ENCODE data around the gene RIN3. TPM values are rescaled to one million over a fixed set of nuclear protein-coding genes. Genes with fewer than 3 reads are reported as not detected.

Gene RIN3
- total and polyA plus RNA-seq, 8 donors = 13.8 to 54.8 (median 18.0) TPM

DNA sequence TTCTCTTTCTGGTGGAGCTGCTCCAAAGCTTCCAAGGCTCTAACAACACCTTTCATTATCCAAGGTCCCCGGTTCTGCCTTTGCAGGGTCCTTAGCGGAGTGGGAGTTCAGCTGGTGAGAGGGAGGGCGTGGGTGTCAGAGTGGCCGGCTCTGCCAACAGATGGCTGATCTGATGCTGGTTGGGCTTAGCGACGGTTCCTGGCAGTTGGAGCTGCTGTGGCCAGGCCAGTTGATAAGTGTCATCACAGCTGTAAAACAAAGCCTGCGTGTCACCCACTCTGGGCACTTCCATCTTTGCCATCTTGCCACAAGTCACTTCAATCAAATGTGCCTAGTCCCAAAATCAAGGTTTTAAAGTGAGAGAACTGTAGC is 36.3 kb downstream of the RIN3 start:
- peak; percentile 54 for ATAC-seq
- peak overlapping the region; percentile 54 to 60 for H3K27ac ChIP-seq
- DNase-seq = peak in 2 of 4 donors; percentile 28 to 48

DNA sequence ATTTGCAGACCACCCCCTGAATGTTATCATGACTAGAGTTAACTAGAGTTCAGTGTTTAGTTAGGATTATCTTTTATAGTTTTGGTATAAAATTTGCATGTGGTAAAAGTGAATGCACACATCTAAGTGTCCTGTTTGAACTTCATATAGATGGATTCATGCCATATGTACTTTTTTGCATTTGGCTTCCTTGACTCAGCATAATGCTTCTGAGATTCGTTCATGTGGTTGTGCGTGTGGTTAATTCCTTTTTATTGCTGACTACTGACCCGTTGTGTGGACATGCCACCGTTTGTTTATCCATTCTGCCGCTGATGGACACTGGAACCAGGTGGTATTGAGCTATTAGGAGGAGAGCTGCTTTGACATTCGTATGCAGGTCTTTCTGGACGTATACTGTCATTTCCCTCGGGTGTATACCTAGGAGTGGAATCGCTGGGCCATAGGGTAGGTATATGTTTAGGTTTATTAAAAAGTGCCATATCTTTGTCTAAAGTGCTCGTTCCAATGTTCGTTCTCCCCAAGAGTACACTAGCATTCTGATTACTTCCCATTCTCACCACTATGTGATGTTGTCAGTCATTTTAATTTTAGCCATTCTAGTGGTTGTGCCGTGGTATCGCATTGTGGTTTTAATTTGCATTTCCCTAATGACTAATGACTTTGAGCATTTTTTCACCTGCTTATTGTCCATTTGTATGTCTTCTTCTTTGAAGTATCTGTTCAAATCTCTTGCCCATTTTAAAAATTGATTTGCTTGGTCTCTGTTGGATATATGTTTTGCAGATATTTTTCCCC is 37.7 kb downstream of the RIN3 start:
- Histone ChIP-seq H3K4me3 (no peak overlapping the region), H3K27me3 (no peaks in the 10 kb centered on the region), H3K36me3 (peaks cover 0 to 7% of the 10 kb centered on the region in 2 donors), H3K27ac (peak overlapping the region in 1 of 2 donors; percentile 30), H3K9me3 (no peaks in the 10 kb centered on the region), H3K4me1 (peaks cover 7 to 83% of the 10 kb centered on the region in 2 donors)
- TF ChIP-seq, protein P1, sequence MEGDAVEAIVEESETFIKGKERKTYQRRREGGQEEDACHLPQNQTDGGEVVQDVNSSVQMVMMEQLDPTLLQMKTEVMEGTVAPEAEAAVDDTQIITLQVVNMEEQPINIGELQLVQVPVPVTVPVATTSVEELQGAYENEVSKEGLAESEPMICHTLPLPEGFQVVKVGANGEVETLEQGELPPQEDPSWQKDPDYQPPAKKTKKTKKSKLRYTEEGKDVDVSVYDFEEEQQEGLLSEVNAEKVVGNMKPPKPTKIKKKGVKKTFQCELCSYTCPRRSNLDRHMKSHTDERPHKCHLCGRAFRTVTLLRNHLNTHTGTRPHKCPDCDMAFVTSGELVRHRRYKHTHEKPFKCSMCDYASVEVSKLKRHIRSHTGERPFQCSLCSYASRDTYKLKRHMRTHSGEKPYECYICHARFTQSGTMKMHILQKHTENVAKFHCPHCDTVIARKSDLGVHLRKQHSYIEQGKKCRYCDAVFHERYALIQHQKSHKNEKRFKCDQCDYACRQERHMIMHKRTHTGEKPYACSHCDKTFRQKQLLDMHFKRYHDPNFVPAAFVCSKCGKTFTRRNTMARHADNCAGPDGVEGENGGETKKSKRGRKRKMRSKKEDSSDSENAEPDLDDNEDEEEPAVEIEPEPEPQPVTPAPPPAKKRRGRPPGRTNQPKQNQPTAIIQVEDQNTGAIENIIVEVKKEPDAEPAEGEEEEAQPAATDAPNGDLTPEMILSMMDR (IDR thresholded peaks at IDR 0.05) = peak in 1 of 2 donors; percentile 35
- ATAC-seq = no peak
- DNase-seq = no peak
- intact Hi-C loops (cut with DNase I) = no loop called here

More for the DNA sequence above, 36.3 kb downstream of the RIN3 start:
- no peaks in the 10 kb centered on the region for H3K36me3 ChIP-seq
- TF ChIP-seq, protein P1 (IDR thresholded peaks at IDR 0.05) = no peak
- intact Hi-C loops (cut with DNase I) = no loop called here
- peaks cover 7 to 74% of the 10 kb centered on the region in 2 donors for H3K4me1 ChIP-seq
- no peaks in the 10 kb centered on the region for H3K27me3 ChIP-seq
- no peak overlapping the region for H3K4me3 ChIP-seq
- no peaks in the 10 kb centered on the region for H3K9me3 ChIP-seq

DNA sequence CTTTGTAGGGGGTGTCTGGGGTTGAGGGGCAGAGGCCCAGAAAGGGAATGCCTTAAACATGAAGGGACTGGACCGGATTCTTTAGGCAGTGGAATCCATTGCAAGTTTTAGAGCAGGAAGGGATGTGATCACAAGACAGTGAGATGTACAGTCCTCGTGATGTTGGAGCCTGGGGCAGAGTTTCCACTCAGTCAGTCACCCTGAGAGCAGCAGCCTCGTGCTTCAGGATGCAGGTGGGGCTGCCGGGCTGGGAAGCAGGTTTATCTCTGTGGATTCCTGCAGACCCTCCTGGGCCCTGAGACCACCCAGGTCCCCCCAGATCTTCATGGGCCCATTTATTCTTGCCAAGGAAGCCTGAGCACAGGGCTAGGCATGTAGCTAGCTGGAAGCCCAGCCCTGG is 38.5 kb downstream of the RIN3 start:
- H3K4me1 ChIP-seq = peaks cover 7 to 80% of the 10 kb centered on the region in 2 donors

DNA sequence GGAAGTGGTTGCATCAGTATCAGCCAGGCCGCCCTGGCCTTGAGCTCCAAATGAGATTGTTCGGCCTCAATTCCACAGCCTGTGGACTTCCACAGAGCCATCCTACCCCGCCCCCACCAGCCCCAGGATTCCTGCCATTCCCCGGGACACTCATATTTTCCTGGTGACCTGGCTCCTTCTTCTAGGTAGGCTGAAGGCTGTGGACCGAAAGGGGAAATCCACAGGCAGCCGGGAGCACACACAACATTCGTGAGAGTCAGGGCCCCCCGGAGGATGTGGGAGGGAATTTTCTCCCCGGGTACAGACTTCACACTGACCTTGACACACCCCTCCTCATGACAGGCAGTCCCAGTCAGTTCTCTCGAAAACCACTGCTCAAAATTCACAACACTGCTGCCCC is 39.9 kb downstream of the RIN3 start:
- Histone ChIP-seq H3K27ac (no peak overlapping the region), H3K4me1 (peaks cover 7 to 72% of the 10 kb centered on the region in 2 donors), H3K27me3 (no peaks in the 10 kb centered on the region), H3K36me3 (peaks cover 0 to 28% of the 10 kb centered on the region in 2 donors), H3K9me3 (no peaks in the 10 kb centered on the region), H3K4me3 (no peak overlapping the region)
- TF ChIP-seq, protein P1 (IDR thresholded peaks at IDR 0.05) = no peak
- intact Hi-C loops (cut with DNase I) = no loop called here
- DNase-seq (no peak), ATAC-seq (no peak)

More for the DNA sequence above, 38.5 kb downstream of the RIN3 start:
- Histone ChIP-seq H3K9me3 (no peaks in the 10 kb centered on the region), H3K27me3 (no peaks in the 10 kb centered on the region), H3K27ac (peak overlapping the region in 1 of 2 donors; percentile 34), H3K36me3 (peaks cover 0 to 15% of the 10 kb centered on the region in 2 donors), H3K4me3 (no peak overlapping the region)
- ATAC-seq (peak; percentile 8), DNase-seq (no peak)
- TF ChIP-seq, protein P1 (IDR thresholded peaks at IDR 0.05) = no peak
- intact Hi-C loops (cut with DNase I) = no loop called here

DNA sequence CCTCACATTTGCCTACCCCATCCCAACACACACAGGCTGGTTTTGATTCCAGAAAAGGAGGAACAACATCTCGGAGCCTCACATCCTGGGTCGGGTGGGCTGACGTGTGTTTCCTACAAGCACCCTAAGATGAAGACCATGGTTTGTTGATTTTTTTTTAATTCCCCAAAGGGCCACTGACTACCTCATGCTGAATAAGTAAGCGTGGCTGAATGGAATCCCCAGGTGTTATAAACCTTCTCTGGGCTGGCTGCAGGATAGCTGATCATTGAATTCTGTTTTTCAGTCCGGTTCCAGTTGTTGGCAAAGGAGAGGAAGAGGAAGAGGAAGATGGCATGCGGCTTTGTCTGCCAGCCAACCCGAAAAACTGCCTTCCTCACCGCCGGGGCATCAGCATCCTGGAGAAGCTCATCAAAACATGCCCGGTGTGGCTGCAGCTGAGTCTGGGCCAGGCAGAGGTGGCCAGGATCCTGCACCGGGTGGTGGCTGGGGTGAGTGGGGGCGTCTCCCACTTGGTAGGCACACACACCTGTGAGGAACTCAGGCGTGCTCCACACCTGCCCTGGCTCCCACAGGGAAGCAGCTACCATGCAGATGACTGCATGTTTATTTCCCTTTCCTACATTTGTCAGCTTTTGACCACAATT is 42.0 kb downstream of the RIN3 start:
- H3K27ac ChIP-seq = peak overlapping the region in 1 of 2 donors; percentile 45
- H3K36me3 ChIP-seq = peaks cover 0 to 49% of the 10 kb centered on the region in 2 donors
- TF ChIP-seq, protein P1 (IDR thresholded peaks at IDR 0.05) = no peak
- ATAC-seq = no peak
- no peak overlapping the region for H3K4me3 ChIP-seq
- DNase-seq = peak in 2 of 4 donors; percentile 36 to 80
- peaks cover 3 to 54% of the 10 kb centered on the region in 2 donors for H3K4me1 ChIP-seq
- intact Hi-C loops (cut with DNase I) = no loop called here
- no peaks in the 10 kb centered on the region for H3K27me3 ChIP-seq
- no peaks in the 10 kb centered on the region for H3K9me3 ChIP-seq
